ENCODE measurements around the gene RGS12.

RGS12 gene

GRCh38 chr4:3331511-3332394 is 38.9 kb downstream of the RGS12 start:
- FAIRE-seq (no peak), DNase-seq (ENCODE audit: insufficient read length) (no peak)
- TF ChIP-seq TAF1 (IDR thresholded peaks at IDR 0.05; ENCODE audit: borderline replicate concordance, low read depth, low read length) (no peak), POLR2A (IDR thresholded peaks at IDR 0.05; ENCODE audit: low read depth, low read length) (no peak), POLR2AphosphoS5 (IDR thresholded peaks at IDR 0.05; ENCODE audit: low read depth, low read length) (no peak)

GRCh38 chr4:3332498-3332897 is 39.7 kb downstream of the RGS12 start:
- FAIRE-seq (no peak), DNase-seq (ENCODE audit: insufficient read length) (no peak)
- TF ChIP-seq POLR2AphosphoS5 (IDR thresholded peaks at IDR 0.05; ENCODE audit: low read depth, low read length), result no peak
- TF ChIP-seq POLR2A (IDR thresholded peaks at IDR 0.05; ENCODE audit: low read depth, low read length), result no peak
- no peak for TF ChIP-seq TAF1 (IDR thresholded peaks at IDR 0.05; ENCODE audit: borderline replicate concordance, low read depth, low read length)

- no peak for TF ChIP-seq TAF1 (IDR thresholded peaks at IDR 0.05; ENCODE audit: borderline replicate concordance, low read depth, low read length)
- TF ChIP-seq POLR2A (IDR thresholded peaks at IDR 0.05; ENCODE audit: low read depth, low read length), result no peak
- no peak for TF ChIP-seq POLR2AphosphoS5 (IDR thresholded peaks at IDR 0.05; ENCODE audit: low read depth, low read length)
- no peak for FAIRE-seq
- DNase-seq (ENCODE audit: insufficient read length), result no peak
Observed at GRCh38 chr4:3334316-3334715, 41.5 kb downstream of the RGS12 start.

GRCh38 chr4:3335385-3335784 is 42.6 kb downstream of the RGS12 start:
- DNase-seq (ENCODE audit: insufficient read length), result no peak
- no peak for TF ChIP-seq POLR2A (IDR thresholded peaks at IDR 0.05; ENCODE audit: low read depth, low read length)
- TF ChIP-seq TAF1 (IDR thresholded peaks at IDR 0.05; ENCODE audit: borderline replicate concordance, low read depth, low read length), result no peak
- TF ChIP-seq POLR2AphosphoS5 (IDR thresholded peaks at IDR 0.05; ENCODE audit: low read depth, low read length), result no peak
- FAIRE-seq, result no peak

- FAIRE-seq (no peak), DNase-seq (ENCODE audit: insufficient read length) (no peak)
- no peak for TF ChIP-seq POLR2A (IDR thresholded peaks at IDR 0.05; ENCODE audit: low read depth, low read length)
- TF ChIP-seq TAF1 (IDR thresholded peaks at IDR 0.05; ENCODE audit: borderline replicate concordance, low read depth, low read length), result no peak
Observed at GRCh38 chr4:3335982-3336381, 43.2 kb downstream of the RGS12 start.

- no peak for FAIRE-seq
- no peak for TF ChIP-seq TAF1 (IDR thresholded peaks at IDR 0.05; ENCODE audit: borderline replicate concordance, low read depth, low read length)
- DNase-seq (ENCODE audit: insufficient read length), result no peak
Observed at GRCh38 chr4:3336382-3337356, 43.8 kb downstream of the RGS12 start.

GRCh38 chr4:3337357-3337732 is 44.5 kb downstream of the RGS12 start:
- FAIRE-seq (no peak), DNase-seq (ENCODE audit: insufficient read length) (no peak)
- TF ChIP-seq POLR2A (IDR thresholded peaks at IDR 0.05; ENCODE audit: low read depth, low read length), result no peak

- FAIRE-seq (no peak), DNase-seq (ENCODE audit: insufficient read length) (no peak)
- TF ChIP-seq POLR2A (IDR thresholded peaks at IDR 0.05; ENCODE audit: low read depth, low read length) (no peak), POLR2AphosphoS5 (IDR thresholded peaks at IDR 0.05; ENCODE audit: low read depth, low read length) (no peak), TAF1 (IDR thresholded peaks at IDR 0.05; ENCODE audit: borderline replicate concordance, low read depth, low read length) (no peak)
Observed at GRCh38 chr4:3337811-3338210, 45.0 kb downstream of the RGS12 start.

- FAIRE-seq, result no peak
- TF ChIP-seq POLR2A (IDR thresholded peaks at IDR 0.05; ENCODE audit: low read depth, low read length), result no peak
- TF ChIP-seq POLR2AphosphoS5 (IDR thresholded peaks at IDR 0.05; ENCODE audit: low read depth, low read length), result no peak
- TF ChIP-seq TAF1 (IDR thresholded peaks at IDR 0.05; ENCODE audit: borderline replicate concordance, low read depth, low read length), result no peak
- no peak for DNase-seq (ENCODE audit: insufficient read length)
Observed at GRCh38 chr4:3338321-3338838, 45.6 kb downstream of the RGS12 start.

- FAIRE-seq (no peak), DNase-seq (ENCODE audit: insufficient read length) (no peak)
- TF ChIP-seq POLR2A (IDR thresholded peaks at IDR 0.05; ENCODE audit: low read depth, low read length), result no peak
- no peak for TF ChIP-seq POLR2AphosphoS5 (IDR thresholded peaks at IDR 0.05; ENCODE audit: low read depth, low read length)
- TF ChIP-seq TAF1 (IDR thresholded peaks at IDR 0.05; ENCODE audit: borderline replicate concordance, low read depth, low read length), result no peak
Observed at GRCh38 chr4:3338976-3339531, 46.2 kb downstream of the RGS12 start.

- no peak for DNase-seq (ENCODE audit: insufficient read length)
- no peak for TF ChIP-seq POLR2A (IDR thresholded peaks at IDR 0.05; ENCODE audit: low read depth, low read length)
- TF ChIP-seq TAF1 (IDR thresholded peaks at IDR 0.05; ENCODE audit: borderline replicate concordance, low read depth, low read length), result no peak
- no peak for TF ChIP-seq POLR2AphosphoS5 (IDR thresholded peaks at IDR 0.05; ENCODE audit: low read depth, low read length)
- FAIRE-seq, result no peak
Observed at GRCh38 chr4:3339577-3339976, 46.8 kb downstream of the RGS12 start.
